GM12878 (cell line): Measurements from ENCODE around the gene MOCOS. TPM values are rescaled to one million over a fixed set of nuclear protein-coding genes. Genes with fewer than 3 reads are reported as not detected.

Experiments
- ATAC-seq: fragments of 200-7000 bp; cut with Tn5 transposase; 3 replicates; pipeline ENCODE4 v1.9.1; 2020; ENCODE audit warnings: mild to moderate bottlenecking, moderate library complexity
- BruUV-seq: library from RNA; stranded (reverse); fragments of 400-500 nt; replicated peaks from 2 replicates; lab custom pipeline; 2021; lab: Mats Ljungman, UMichigan
- CTCF ChIA-PET: fragments of 300-600 bp; sonication (Branson Sonifier 250); formaldehyde crosslinking; extraction: SDS; loops from one replicate; lab custom pipeline; 2021; ENCODE audit warnings: inconsistent platforms; lab: Yijun Ruan, JAX
- POLR2A ChIA-PET: fragments of 350-600 bp; formaldehyde crosslinking; extraction: SDS; loops from one replicate; lab custom pipeline; 2021; ENCODE audit warnings: inconsistent platforms; lab: Charles Lee
- RAD21 ChIA-PET: fragments of 300-600 bp; sonication (Branson Sonifier 250); formaldehyde crosslinking; loops from one replicate; lab custom pipeline; 2023; ENCODE audit warnings: antibody characterized with exemption; ENCODE audit not compliant: unreplicated experiment; lab: Charles Lee
- SMC1A ChIA-PET: fragments of 300-600 bp; sonication (Branson Sonifier 250); formaldehyde crosslinking; loops from one replicate; lab custom pipeline; 2023; ENCODE audit not compliant: unreplicated experiment, uncharacterized antibody; lab: Charles Lee
- DNase-seq: peaks from one replicate; pipeline ENCODE4 v3.0.0-alpha.2; 2011; ENCODE audit warnings: low read depth, low spot score
- FAIRE-seq: peaks from 3 replicates; lab custom pipeline; 2011; peaks lifted over from hg19 to GRCh38; lab: Jason Lieb, UNC
- H2AFZ ChIP-seq: 2 replicates; pipeline ENCODE4 v1.6.0; 2011; ENCODE audit warnings: low read depth, low read length, control low read depth; ENCODE audit not compliant: control insufficient read depth
- H3K27ac ChIP-seq: 2 replicates; pipeline ENCODE4 v1.5.1; 2011; ENCODE audit warnings: control low read depth; ENCODE audit not compliant: control insufficient read depth, insufficient read depth
- H3K27me3 ChIP-seq, 2 experiments: replicated peaks in 1 of 2; 2 replicates each; pipeline versions ENCODE4 v1.6.0 to v1.6.1; 2011; ENCODE audit warnings: low read length in 1 of 2; ENCODE audit not compliant: control insufficient read depth in 2 of 2, insufficient read depth in 2 of 2
- H3K36me3 ChIP-seq, 2 experiments: 2 replicates each; pipeline ENCODE4 v1.5.1; 2011; ENCODE audit warnings: low read length in 1 of 2; ENCODE audit not compliant: control insufficient read depth in 2 of 2, insufficient read depth in 2 of 2
- H3K4me1 ChIP-seq: 2 replicates; pipeline ENCODE4 v1.6.1; 2011; ENCODE audit warnings: mild to moderate bottlenecking, low read length, moderate library complexity, mixed read lengths; ENCODE audit not compliant: control insufficient read depth, insufficient read depth
- H3K4me2 ChIP-seq: 2 replicates; pipeline ENCODE4 v1.6.0; 2011; ENCODE audit warnings: control low read depth; ENCODE audit not compliant: control insufficient read depth, insufficient read depth
- H3K4me3 ChIP-seq: fragments of 200-600 bp; sonication (generic); 2 replicates; pipeline ENCODE4 v1.5.1; 2016
- H3K79me2 ChIP-seq: 2 replicates; pipeline ENCODE4 v1.6.0; 2011; ENCODE audit warnings: low read length; ENCODE audit not compliant: control insufficient read depth, insufficient read depth
- H3K9ac ChIP-seq: 2 replicates; pipeline ENCODE4 v1.8.0; 2011; ENCODE audit warnings: low read length, control low read depth, mixed read lengths; ENCODE audit not compliant: control insufficient read depth, insufficient read depth
- H3K9me3 ChIP-seq: replicated peaks from 3 replicates; pipeline ENCODE4 v1.5.1; 2011; ENCODE audit warnings: mild to moderate bottlenecking, low read length; ENCODE audit not compliant: control insufficient read depth, insufficient read depth
- H4K20me1 ChIP-seq: 2 replicates; pipeline ENCODE4 v1.6.0; 2011; ENCODE audit not compliant: control insufficient read depth, insufficient read depth
- ESRRA ChIP-seq: IDR thresholded peaks from 2 replicates; pipeline ENCODE4 v1.6.1; 2012; ENCODE audit warnings: mild to moderate bottlenecking, low read length, improper control_type of control experiment
- TARDBP ChIP-seq: IDR thresholded peaks from 2 replicates; pipeline ENCODE4 v1.6.1; 2016; ENCODE audit warnings: borderline replicate concordance
- in situ Hi-C: fragments of 300-500 bp; cut with MboI; formaldehyde crosslinking; loops from 9 replicates; pipeline ENCODE4 v1.14.3; 2018; ENCODE audit warnings: mixed read lengths
- intact Hi-C: fragments of 100-400 bp; cut with micrococcal nuclease; formaldehyde crosslinking; loops from one replicate; pipeline ENCODE4 v1.14.2; 2022; ENCODE audit not compliant: unreplicated experiment
- polyA plus RNA-seq, 11 experiments: library from polyadenylated mRNA; depleted of rRNA in 4 of 11; unstranded in 6 of 11; stranded (reverse) in 5 of 11; fragments of >200 nt; fragmentation: Nextera tagmentation in 4 of 11; fragmentation: Illumina TruSeq in 1 of 11; extraction: Ambion mirVana in 4 of 11; extraction: Trizol in 1 of 11; gene quantifications; 1 replicate in 1 of 11; 2 replicates in 10 of 11; pipeline versions ENCODE4 v1.2.1 to v1.2.3, GENCODE V29; 2011 to 2016; ENCODE audit warnings: inconsistent platforms in 2 of 11, missing spikeins in 2 of 11, low read depth in 1 of 11
- total RNA-seq, 4 experiments: library from RNA; depleted of rRNA in 3 of 4; stranded (reverse); fragments of >200 nt in 3 of 4; fragmentation: Illumina TruSeq in 1 of 4; extraction: Trizol in 1 of 4; gene quantifications; 2 replicates each; pipeline versions ENCODE4 v1.2.1 to v1.2.3, GENCODE V29; 2013 to 2021
- TF ChIP-seq, protein P1 (sequence below): fragments of 450-650 bp; IDR thresholded peaks from 2 replicates; pipeline ENCODE4 v1.6.1; 2017; ENCODE audit warnings: antibody characterized with exemption, mild to moderate bottlenecking, moderate library complexity

Gene MOCOS
- total and polyA plus RNA-seq, 10 of the 15 experiments (the other 5 are each of a cell fraction or from before 2014, with no cell fraction given) = 0.16 to 0.56 (median 0.33) TPM

DNA sequence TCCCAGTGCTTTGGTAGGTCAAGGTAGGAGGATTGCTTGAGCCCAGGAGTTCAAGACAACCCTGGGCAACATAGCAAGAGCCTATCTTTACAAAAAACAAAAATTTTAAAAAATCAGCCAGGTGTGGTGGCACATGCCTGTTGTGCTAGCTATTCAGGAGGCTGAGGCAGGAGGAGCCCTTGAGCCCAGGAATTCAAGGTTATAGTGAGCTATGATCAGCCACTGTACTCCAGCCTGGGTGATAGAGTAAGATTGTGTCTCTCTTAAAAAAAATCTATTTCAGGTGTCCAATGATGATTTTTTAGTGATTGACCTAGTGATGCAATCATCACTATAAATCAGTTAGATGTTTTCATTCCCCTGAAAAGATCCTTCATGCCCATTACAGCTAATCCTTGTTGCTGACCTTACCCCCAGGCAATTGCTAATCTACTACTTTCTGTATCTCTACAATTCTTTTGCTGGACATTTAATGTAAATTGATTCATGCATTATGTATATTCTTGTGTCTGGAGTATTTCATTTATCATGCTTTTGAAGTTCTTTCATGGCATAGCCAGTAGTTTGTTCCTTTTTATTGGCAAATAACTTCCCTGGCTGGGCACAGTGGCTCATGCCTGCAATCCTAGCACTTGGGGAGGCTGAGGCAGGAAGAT lies 10.3 kb downstream of the MOCOS start:
- H4K20me1 ChIP-seq = no peaks in the 10 kb centered on the region
- ATAC-seq (no peak), DNase-seq (no peak), FAIRE-seq (no peak)
- RAD21 ChIA-PET = no interaction called here
- no peaks in the 10 kb centered on the region; the same call in 1 of the 2 replicates for H3K4me1 ChIP-seq
- SMC1A ChIA-PET = interaction anchor here (0.8 to 1.8 kb wide), 2 partner anchors 47 to 104 kb away, joined by 3 read pairs; no protein-coding TSS in a partner anchor
- H2AFZ ChIP-seq = no peak overlapping the region
- no peaks in the 10 kb centered on the region for H3K79me2 ChIP-seq
- TF ChIP-seq, protein P1, sequence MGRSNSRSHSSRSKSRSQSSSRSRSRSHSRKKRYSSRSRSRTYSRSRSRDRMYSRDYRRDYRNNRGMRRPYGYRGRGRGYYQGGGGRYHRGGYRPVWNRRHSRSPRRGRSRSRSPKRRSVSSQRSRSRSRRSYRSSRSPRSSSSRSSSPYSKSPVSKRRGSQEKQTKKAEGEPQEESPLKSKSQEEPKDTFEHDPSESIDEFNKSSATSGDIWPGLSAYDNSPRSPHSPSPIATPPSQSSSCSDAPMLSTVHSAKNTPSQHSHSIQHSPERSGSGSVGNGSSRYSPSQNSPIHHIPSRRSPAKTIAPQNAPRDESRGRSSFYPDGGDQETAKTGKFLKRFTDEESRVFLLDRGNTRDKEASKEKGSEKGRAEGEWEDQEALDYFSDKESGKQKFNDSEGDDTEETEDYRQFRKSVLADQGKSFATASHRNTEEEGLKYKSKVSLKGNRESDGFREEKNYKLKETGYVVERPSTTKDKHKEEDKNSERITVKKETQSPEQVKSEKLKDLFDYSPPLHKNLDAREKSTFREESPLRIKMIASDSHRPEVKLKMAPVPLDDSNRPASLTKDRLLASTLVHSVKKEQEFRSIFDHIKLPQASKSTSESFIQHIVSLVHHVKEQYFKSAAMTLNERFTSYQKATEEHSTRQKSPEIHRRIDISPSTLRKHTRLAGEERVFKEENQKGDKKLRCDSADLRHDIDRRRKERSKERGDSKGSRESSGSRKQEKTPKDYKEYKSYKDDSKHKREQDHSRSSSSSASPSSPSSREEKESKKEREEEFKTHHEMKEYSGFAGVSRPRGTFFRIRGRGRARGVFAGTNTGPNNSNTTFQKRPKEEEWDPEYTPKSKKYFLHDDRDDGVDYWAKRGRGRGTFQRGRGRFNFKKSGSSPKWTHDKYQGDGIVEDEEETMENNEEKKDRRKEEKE = no peak
- TF ChIP-seq TARDBP (no peak), ESRRA (no peak)
- POLR2A ChIA-PET = interaction anchor here (0.6 kb wide), 1 partner anchor 56 kb away, joined by 4 read pairs; no protein-coding TSS in a partner anchor
- intact Hi-C loops (no loop called here), in situ Hi-C loops (no loop called here)
- no peak overlapping the region for H3K9ac ChIP-seq
- no peak overlapping the region for H3K4me3 ChIP-seq
- H3K9me3 ChIP-seq = no peaks in the 10 kb centered on the region
- no TSS peak for BruUV-seq
- H3K27me3 ChIP-seq = no peaks in the 10 kb centered on the region
- no peaks in the 10 kb centered on the region; a peak in 1 of 4 replicates for H3K36me3 ChIP-seq
- H3K27ac ChIP-seq = no peak overlapping the region
- H3K4me2 ChIP-seq = no peak overlapping the region
- CTCF ChIA-PET = no interaction called here
